H9 (cell line): ENCODE data around the gene ALX4. TPM values are rescaled to one million over a fixed set of nuclear protein-coding genes. Genes with fewer than 3 reads are reported as not detected.

Experiments
- DNase-seq: peaks from one replicate; pipeline ENCODE4 v3.0.0-alpha.2; 2017
- H2AFZ ChIP-seq: one replicate; pipeline ENCODE4 v1.6.1; 2013; ENCODE audit warnings: mild to moderate bottlenecking, low read length, control low read depth, moderate library complexity
- H2AK5ac ChIP-seq: 2 replicates; pipeline ENCODE4 v1.6.1; 2013; ENCODE audit warnings: low read length, control low read depth, mixed read lengths; ENCODE audit not compliant: insufficient read length
- H2BK120ac ChIP-seq: one replicate; pipeline ENCODE4 v1.6.1; 2013; ENCODE audit warnings: low read depth, mild to moderate bottlenecking, low read length, control low read depth, inconsistent platforms; ENCODE audit not compliant: poor library complexity, severe bottlenecking
- H2BK12ac ChIP-seq: 2 replicates; pipeline ENCODE4 v1.6.1; 2013; ENCODE audit warnings: low read length, control low read depth, mixed read lengths, low read depth; ENCODE audit not compliant: insufficient read length
- H2BK15ac ChIP-seq: 2 replicates; pipeline ENCODE4 v1.6.1; 2013; ENCODE audit warnings: low read depth, low read length, control low read depth
- H2BK20ac ChIP-seq: one replicate; pipeline ENCODE4 v1.6.1; 2013; ENCODE audit warnings: low read depth, mild to moderate bottlenecking, low read length, control low read depth, inconsistent platforms; ENCODE audit not compliant: poor library complexity, severe bottlenecking
- H2BK5ac ChIP-seq: 2 replicates; pipeline ENCODE4 v1.6.1; 2013; ENCODE audit warnings: low read length, control low read depth, mixed read lengths; ENCODE audit not compliant: insufficient read length
- H3K14ac ChIP-seq: 2 replicates; pipeline ENCODE4 v1.6.1; 2013; ENCODE audit warnings: low read length, control low read depth; ENCODE audit not compliant: insufficient read depth
- H3K18ac ChIP-seq: 2 replicates; pipeline ENCODE4 v1.6.1; 2013; ENCODE audit warnings: low read depth, mild to moderate bottlenecking, mixed read lengths, low read length, control low read depth; ENCODE audit not compliant: insufficient read length
- H3K23ac ChIP-seq: 2 replicates; pipeline ENCODE4 v1.6.1; 2013; ENCODE audit warnings: low read length, control low read depth, mixed read lengths, low read depth; ENCODE audit not compliant: insufficient read length
- H3K23me2 ChIP-seq: 2 replicates; pipeline ENCODE4 v1.6.1; 2013; ENCODE audit warnings: low read depth, mild to moderate bottlenecking, mixed read lengths, low read length, control low read depth; ENCODE audit not compliant: insufficient read length, poor library complexity, severe bottlenecking
- H3K27ac ChIP-seq: 2 replicates; pipeline ENCODE4 v1.5.1; 2013; ENCODE audit warnings: low read length, control low read depth, mixed read lengths, low read depth; ENCODE audit not compliant: insufficient read length
- H3K27me3 ChIP-seq: 2 replicates; pipeline ENCODE4 v1.6.1; 2013; ENCODE audit warnings: low read length, control low read depth, inconsistent platforms; ENCODE audit not compliant: insufficient read depth
- H3K4ac ChIP-seq: 2 replicates; pipeline ENCODE4 v1.6.1; 2013; ENCODE audit warnings: low read depth, mild to moderate bottlenecking, control low read depth, inconsistent platforms, low read length, moderate library complexity
- H3K4me1 ChIP-seq: 2 replicates; pipeline ENCODE4 v1.6.1; 2013; ENCODE audit warnings: low read length, control low read depth, inconsistent platforms; ENCODE audit not compliant: insufficient read depth
- H3K4me2 ChIP-seq: 2 replicates; pipeline ENCODE4 v1.6.1; 2013; ENCODE audit warnings: low read length, control low read depth, mixed read lengths; ENCODE audit not compliant: insufficient read length, insufficient read depth
- H3K56ac ChIP-seq: 2 replicates; pipeline ENCODE4 v1.6.1; 2013; ENCODE audit warnings: low read depth, mild to moderate bottlenecking, mixed read lengths, low read length, control low read depth; ENCODE audit not compliant: insufficient read length
- H3K79me1 ChIP-seq: 2 replicates; pipeline ENCODE4 v1.6.1; 2013; ENCODE audit warnings: low read depth, mild to moderate bottlenecking, moderate library complexity, low read length, control low read depth, inconsistent platforms; ENCODE audit not compliant: insufficient read depth, poor library complexity, severe bottlenecking
- H3K79me2 ChIP-seq: 2 replicates; pipeline ENCODE4 v1.6.1; 2013; ENCODE audit warnings: low read length, control low read depth, inconsistent platforms; ENCODE audit not compliant: insufficient read depth
- H3K9ac ChIP-seq: 2 replicates; pipeline ENCODE4 v1.6.1; 2013; ENCODE audit warnings: low read length, control low read depth, mixed read lengths; ENCODE audit not compliant: insufficient read length; ENCODE audit errors: extremely low read depth
- H3K9me3 ChIP-seq: one replicate; pipeline ENCODE4 v1.6.1; 2013; ENCODE audit warnings: low read depth, low read length, inconsistent platforms; ENCODE audit not compliant: control insufficient read depth
- H3T11ph ChIP-seq: one replicate; pipeline ENCODE4 v1.6.1; 2013; ENCODE audit warnings: mild to moderate bottlenecking, low read length, control low read depth, inconsistent platforms
- H4K20me1 ChIP-seq: one replicate; pipeline ENCODE4 v1.6.1; 2013; ENCODE audit not compliant: control insufficient read depth, insufficient read length, insufficient read depth
- H4K5ac ChIP-seq: 2 replicates; pipeline ENCODE4 v1.6.1; 2013; ENCODE audit warnings: low read depth, mild to moderate bottlenecking, mixed read lengths, low read length, control low read depth; ENCODE audit not compliant: insufficient read length
- H4K8ac ChIP-seq: replicated peaks from 2 replicates; pipeline ENCODE4 v1.6.1; 2013; ENCODE audit warnings: low read length, control low read depth, mixed read lengths, low read depth; ENCODE audit not compliant: insufficient read length
- H4K91ac ChIP-seq: 2 replicates; pipeline ENCODE4 v1.6.1; 2013; ENCODE audit warnings: low read depth, mild to moderate bottlenecking, moderate library complexity, mixed read lengths, low read length, control low read depth; ENCODE audit not compliant: insufficient read length
- H3K27ac Mint-ChIP-seq, 3 experiments: 2 replicates in 2 of 3; 3 replicates in 1 of 3; pipeline ENCODE4 v1.8.0; 2020 to 2021; ENCODE audit warnings: mixed read lengths in 3 of 3, mild to moderate bottlenecking in 1 of 3, moderate library complexity in 1 of 3
- H3K27me3 Mint-ChIP-seq: 2 replicates; pipeline ENCODE4 v1.8.0; 2021; ENCODE audit warnings: low read depth, mild to moderate bottlenecking, moderate library complexity, mixed read lengths
- H3K36me3 Mint-ChIP-seq, 3 experiments: 2 replicates in 2 of 3; 3 replicates in 1 of 3; pipeline ENCODE4 v1.8.0; 2020 to 2021; ENCODE audit warnings: low read depth in 3 of 3, mixed read lengths in 3 of 3; ENCODE audit not compliant: insufficient read depth in 1 of 3
- H3K4me1 Mint-ChIP-seq, 2 experiments: 2 replicates each; pipeline ENCODE4 v1.8.0; 2020; ENCODE audit warnings: mixed read lengths in 2 of 2
- H3K4me3 Mint-ChIP-seq, 2 experiments: 2 replicates in 1 of 2; 3 replicates in 1 of 2; pipeline ENCODE4 v1.8.0; 2020 to 2021; ENCODE audit warnings: mild to moderate bottlenecking in 2 of 2, mixed read lengths in 2 of 2, moderate library complexity in 1 of 2
- H3K9me3 Mint-ChIP-seq, 2 experiments: 2 replicates in 1 of 2; 3 replicates in 1 of 2; pipeline ENCODE4 v1.8.0; 2020; ENCODE audit warnings: mild to moderate bottlenecking in 2 of 2, mixed read lengths in 2 of 2, moderate library complexity in 1 of 2
- CTCF ChIP-seq: fragments of 200-600 bp; sonication (generic); conservative IDR thresholded peaks from 3 replicates; pipeline ENCODE4 v1.8.0; 2021; ENCODE audit warnings: antibody characterized with exemption, mild to moderate bottlenecking
- WGBS: extraction: QIAGEN DNeasy Blood & Tissue Kit; methylation state at CpG from one replicate; pipeline ENCODE4 v1.1.7; 2013; ENCODE audit warnings: missing lambda C conversion rate, low lambda C conversion rate, mixed read lengths; ENCODE audit not compliant: insufficient read length; ENCODE audit errors: extremely low coverage; 5-methylcytosine and 5-hydroxymethylcytosine counted together
- total RNA-seq: library from RNA; stranded (reverse); gene quantifications from 2 replicates; pipeline ENCODE4 v1.2.1, GENCODE V29; 2021

The ALX4 gene
- total RNA-seq, 1 experiment from 2014 or later = not detected

- Histone ChIP-seq H4K8ac (no peak overlapping the region), H3K23me2 (no peaks in the 10 kb centered on the region), H3K14ac (no peak overlapping the region), H2BK20ac (no peak overlapping the region), H3K4ac (no peak overlapping the region), H3K56ac (no peak overlapping the region), H4K5ac (no peak overlapping the region), H3K9me3 (no peaks in the 10 kb centered on the region), H3K79me2 (no peaks in the 10 kb centered on the region), H3T11ph (no peak overlapping the region), H2BK5ac (no peak overlapping the region), H3K9ac (no peak overlapping the region), H2AK5ac (no peak overlapping the region), H3K4me1 (no peaks in the 10 kb centered on the region), H4K20me1 (no peaks in the 10 kb centered on the region), H2AFZ (no peak overlapping the region), H3K79me1 (no peaks in the 10 kb centered on the region), H2BK15ac (no peak overlapping the region), H4K91ac (no peak overlapping the region), H2BK12ac (no peak overlapping the region), H3K27me3 (no peaks in the 10 kb centered on the region), H3K4me2 (no peak overlapping the region), H3K27ac (no peak overlapping the region), H2BK120ac (no peak overlapping the region), H3K23ac (no peak overlapping the region), H3K18ac (no peak overlapping the region)
- no CpG with 5 or more reads among the region's 6 CpGs for WGBS
- no peak for DNase-seq
- H3K9me3 Mint-ChIP-seq = no peaks in the 10 kb centered on the region
- no peaks in the 10 kb centered on the region for H3K36me3 Mint-ChIP-seq
- no peak overlapping the region for H3K4me3 Mint-ChIP-seq
- H3K4me1 Mint-ChIP-seq = peaks cover 3 to 9% of the 10 kb centered on the region in 2 experiments; a peak in 3 of 4 replicates
- H3K27ac Mint-ChIP-seq = no peak overlapping the region; a peak in 1 of 7 replicates
- peaks cover 5% of the 10 kb centered on the region for H3K27me3 Mint-ChIP-seq
- no peak for TF ChIP-seq CTCF
These were observed 38.7 kb downstream of the ALX4 start for GRCh38 chr11:44271286-44271685.
